Measurements from ENCODE around the gene KRTAP27-1. TPM values are rescaled to one million over a fixed set of nuclear protein-coding genes. Genes with fewer than 3 reads are reported as not detected.

The KRTAP27-1 gene, protein sequence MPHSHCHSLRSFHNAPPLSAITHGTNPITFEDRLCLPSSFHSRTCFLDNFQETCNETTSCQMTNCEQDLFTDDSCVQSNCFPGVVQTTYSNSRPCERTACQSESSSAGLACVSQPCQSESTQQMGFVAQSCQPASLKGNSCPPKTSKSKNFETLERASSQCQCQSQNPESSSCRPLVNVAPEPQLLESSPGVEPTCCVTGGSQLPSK
- total RNA-seq (not detected), polyA plus RNA-seq (0.07 TPM)
- long read RNA-seq, donor 1 = 0 reads
- long read RNA-seq, donor 2, partial matches to known transcripts = 0 of 1 reads
- long read RNA-seq, donor 2, other reads (novel, unspliced or antisense) = 0 of 1 reads
- long read RNA-seq, donor 3 = 0 reads
- long read RNA-seq, donor 4 = 0 reads
- long read RNA-seq, donor 5 = 0 reads
- long read RNA-seq, donor 6 = 0 reads
- long read RNA-seq, donor 7, partial matches to known transcripts = 0 of 1 reads
- long read RNA-seq, donor 7, other reads (novel, unspliced or antisense) = 0 of 1 reads
- long read RNA-seq, donor 8 = 0 reads
- long read RNA-seq, donor 9 = 0 reads
- long read RNA-seq, donor 10 = 0 reads

DNA sequence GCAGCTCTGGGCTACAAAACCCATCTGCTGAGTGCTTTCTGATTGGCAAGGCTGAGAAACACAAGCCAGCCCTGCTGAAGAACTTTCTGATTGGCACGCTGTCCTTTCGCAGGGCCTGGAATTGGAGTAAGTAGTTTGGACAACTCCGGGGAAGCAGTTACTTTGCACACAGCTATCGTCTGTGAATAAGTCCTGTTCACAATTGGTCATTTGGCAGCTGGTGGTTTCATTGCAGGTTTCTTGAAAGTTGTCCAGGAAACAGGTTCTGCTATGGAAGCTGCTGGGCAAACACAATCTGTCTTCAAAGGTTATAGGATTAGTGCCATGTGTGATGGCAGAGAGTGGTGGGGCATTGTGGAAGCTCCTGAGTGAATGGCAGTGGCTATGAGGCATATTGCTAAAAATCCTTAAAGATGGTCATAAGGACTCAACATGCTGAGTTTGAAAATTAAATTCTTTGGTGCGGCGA lies at the start of gene KRTAP27-1:
TSS of gene KRTAP27-1 (minus strand) at position 419 of the 469 bp plus-strand sequence. CDS start at position 393, 26 bp downstream.
- Histone ChIP-seq H3K4me1 (ENCODE audit: control insufficient read depth in 2 of 2, insufficient read depth in 2 of 2, low read length in 2 of 2) (no peaks in the 10 kb centered on the region), H3K36me3 (ENCODE audit: control insufficient read depth in 2 of 2, insufficient read depth in 2 of 2, low read length in 1 of 2) (no peaks in the 10 kb centered on the region), H3K4me3 (ENCODE audit: low read length in 2 of 2) (no peak within 1 kb of the TSS), H3K27me3 (ENCODE audit: control insufficient read depth in 2 of 2, insufficient read depth in 1 of 2, low read length in 1 of 2) (no peaks in the 10 kb centered on the region), H3K9me3 (ENCODE audit: control insufficient read depth in 2 of 2, insufficient read depth in 1 of 2, low read length in 1 of 2) (no peaks in the 10 kb centered on the region), H3K27ac (ENCODE audit: low read depth in 1 of 2, low read length in 1 of 2) (no peak within 1 kb of the TSS)
- no peak for DNase-seq (ENCODE audit: low read depth in 6 of 9, low spot score in 9 of 9)
- 97% methylated on average over 6 of the region's 6 CpGs for WGBS

DNA sequence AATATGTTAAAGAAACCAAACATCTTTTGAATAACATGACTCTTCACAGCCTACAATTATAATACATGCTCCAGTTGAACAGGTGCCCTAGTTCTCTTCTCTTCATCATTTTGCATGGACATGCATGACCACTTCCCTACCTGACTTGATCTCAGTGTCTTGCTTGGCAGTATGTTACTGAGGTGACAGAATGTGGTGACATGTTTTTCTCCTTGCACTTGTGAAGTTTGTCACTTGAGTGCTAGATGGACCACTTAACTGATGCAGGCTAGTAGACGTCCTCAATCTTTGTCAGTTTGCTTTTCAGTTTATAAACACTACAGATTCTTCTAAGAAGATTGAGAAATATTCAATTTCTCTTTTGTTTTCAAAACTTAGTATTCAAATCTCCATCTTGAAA lies 44.7 kb upstream of the KRTAP27-1 start:
- WGBS = 50% methylated on average over 1 of the region's 1 CpG
- DNase-seq (ENCODE audit: low read depth in 6 of 9, low spot score in 9 of 9) = no peak
- H3K27me3 ChIP-seq (ENCODE audit: control insufficient read depth in 2 of 2, insufficient read depth in 1 of 2, low read length in 1 of 2) = no peaks in the 10 kb centered on the region
- no peaks in the 10 kb centered on the region for H3K36me3 ChIP-seq (ENCODE audit: control insufficient read depth in 2 of 2, insufficient read depth in 2 of 2, low read length in 1 of 2)
- H3K27ac ChIP-seq (ENCODE audit: low read depth in 1 of 2, low read length in 1 of 2) = no peak overlapping the region
- H3K4me3 ChIP-seq (ENCODE audit: low read length in 2 of 2) = no peak overlapping the region
- H3K9me3 ChIP-seq (ENCODE audit: control insufficient read depth in 2 of 2, insufficient read depth in 1 of 2, low read length in 1 of 2) = no peaks in the 10 kb centered on the region
- H3K4me1 ChIP-seq (ENCODE audit: control insufficient read depth in 2 of 2, insufficient read depth in 2 of 2, low read length in 2 of 2) = no peaks in the 10 kb centered on the region

- Histone ChIP-seq H3K27ac (ENCODE audit: low read depth in 1 of 2, low read length in 1 of 2) (no peak within 1 kb of the TSS), H3K4me3 (ENCODE audit: low read length in 2 of 2) (no peak within 1 kb of the TSS), H3K9me3 (ENCODE audit: control insufficient read depth in 2 of 2, insufficient read depth in 1 of 2, low read length in 1 of 2) (peaks cover 0 to 3% of the 10 kb centered on the region in 2 donors), H3K27me3 (ENCODE audit: control insufficient read depth in 2 of 2, insufficient read depth in 1 of 2, low read length in 1 of 2) (no peaks in the 10 kb centered on the region), H3K4me1 (ENCODE audit: control insufficient read depth in 2 of 2, insufficient read depth in 2 of 2, low read length in 2 of 2) (no peaks in the 10 kb centered on the region), H3K36me3 (ENCODE audit: control insufficient read depth in 2 of 2, insufficient read depth in 2 of 2, low read length in 1 of 2) (no peaks in the 10 kb centered on the region)
- no peak for DNase-seq (ENCODE audit: low read depth in 6 of 9, low spot score in 9 of 9)
- 92% methylated on average over 5 of the region's 5 CpGs for whole genome bisulfite sequencing
Observed at GRCh38 chr21:30372139-30372770, 34.8 kb upstream of the KRTAP27-1 start, which contains the start of gene KRTAP13-2. Gene KRTAP13-2, minus strand, starts transcription at chr21:30372271. Its CDS starts 58 bp downstream, at chr21:30372213.

- Histone ChIP-seq H3K27ac (ENCODE audit: low read depth in 1 of 2, low read length in 1 of 2) (no peak overlapping the region), H3K27me3 (ENCODE audit: control insufficient read depth in 2 of 2, insufficient read depth in 1 of 2, low read length in 1 of 2) (no peaks in the 10 kb centered on the region), H3K4me3 (ENCODE audit: low read length in 2 of 2) (no peak overlapping the region), H3K4me1 (ENCODE audit: control insufficient read depth in 2 of 2, insufficient read depth in 2 of 2, low read length in 2 of 2) (no peaks in the 10 kb centered on the region), H3K9me3 (ENCODE audit: control insufficient read depth in 2 of 2, insufficient read depth in 1 of 2, low read length in 1 of 2) (no peaks in the 10 kb centered on the region), H3K36me3 (ENCODE audit: control insufficient read depth in 2 of 2, insufficient read depth in 2 of 2, low read length in 1 of 2) (no peaks in the 10 kb centered on the region)
- no peak for DNase-seq (ENCODE audit: low read depth in 6 of 9, low spot score in 9 of 9)
- 86% methylated on average over 3 of the region's 3 CpGs for WGBS
Observed at GRCh38 chr21:30355906-30356305, 18.4 kb upstream of the KRTAP27-1 start.

DNA sequence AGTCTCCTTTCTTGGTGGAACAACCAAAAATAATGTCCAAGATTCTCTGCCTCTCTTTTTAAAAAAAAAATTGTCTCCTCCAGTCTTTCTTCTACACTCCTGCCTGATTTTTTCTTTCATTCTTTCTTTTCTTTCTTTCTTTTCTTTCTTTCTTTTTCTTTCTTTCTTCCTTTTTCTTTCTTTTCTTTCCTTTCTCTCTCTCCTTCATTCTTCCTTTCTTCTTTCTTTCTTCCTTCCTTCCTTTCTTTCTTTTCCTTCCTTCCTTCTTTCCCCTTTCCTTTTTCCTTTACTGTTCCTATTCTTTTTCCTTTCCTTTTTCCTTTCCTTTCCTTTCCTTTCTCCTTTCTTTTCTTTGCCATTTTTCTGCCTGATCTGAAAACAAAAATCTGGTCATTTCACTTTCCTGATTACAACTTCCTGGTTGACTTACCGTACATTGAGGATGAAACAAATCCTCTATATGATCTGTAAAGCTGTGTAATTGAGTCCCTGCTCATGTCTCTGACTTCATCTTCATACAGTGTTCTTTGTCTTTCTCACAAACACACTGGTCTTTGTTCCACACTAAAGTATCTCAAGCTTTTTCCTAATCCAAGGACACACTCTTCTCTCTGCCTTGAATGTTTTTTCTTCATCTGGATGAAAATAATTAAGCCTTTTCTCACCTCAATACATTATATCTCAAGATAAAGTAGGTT lies 17.0 kb upstream of the KRTAP27-1 start:
- H3K27ac ChIP-seq (ENCODE audit: low read depth in 1 of 2, low read length in 1 of 2) = no peak overlapping the region
- no peaks in the 10 kb centered on the region for H3K4me1 ChIP-seq (ENCODE audit: control insufficient read depth in 2 of 2, insufficient read depth in 2 of 2, low read length in 2 of 2)
- H3K27me3 ChIP-seq (ENCODE audit: control insufficient read depth in 2 of 2, insufficient read depth in 1 of 2, low read length in 1 of 2) = no peaks in the 10 kb centered on the region
- no peaks in the 10 kb centered on the region for H3K36me3 ChIP-seq (ENCODE audit: control insufficient read depth in 2 of 2, insufficient read depth in 2 of 2, low read length in 1 of 2)
- 88% methylated on average over 1 of the region's 1 CpG for WGBS
- H3K9me3 ChIP-seq (ENCODE audit: control insufficient read depth in 2 of 2, insufficient read depth in 1 of 2, low read length in 1 of 2) = no peaks in the 10 kb centered on the region
- DNase-seq (ENCODE audit: low read depth in 6 of 9, low spot score in 9 of 9) = no peak
- H3K4me3 ChIP-seq (ENCODE audit: low read length in 2 of 2) = no peak overlapping the region

GRCh38 chr21:30351534-30351933 lies 14.0 kb upstream of the KRTAP27-1 start:
- no peak overlapping the region for H3K27ac ChIP-seq (ENCODE audit: low read depth in 1 of 2, low read length in 1 of 2)
- no peaks in the 10 kb centered on the region for H3K27me3 ChIP-seq (ENCODE audit: control insufficient read depth in 2 of 2, insufficient read depth in 1 of 2, low read length in 1 of 2)
- no peak for DNase-seq (ENCODE audit: low read depth in 6 of 9, low spot score in 9 of 9)
- H3K4me3 ChIP-seq (ENCODE audit: low read length in 2 of 2) = no peak overlapping the region
- 98% methylated on average over 1 of the region's 1 CpG for WGBS
- no peaks in the 10 kb centered on the region for H3K4me1 ChIP-seq (ENCODE audit: control insufficient read depth in 2 of 2, insufficient read depth in 2 of 2, low read length in 2 of 2)
- H3K36me3 ChIP-seq (ENCODE audit: control insufficient read depth in 2 of 2, insufficient read depth in 2 of 2, low read length in 1 of 2) = no peaks in the 10 kb centered on the region
- no peaks in the 10 kb centered on the region for H3K9me3 ChIP-seq (ENCODE audit: control insufficient read depth in 2 of 2, insufficient read depth in 1 of 2, low read length in 1 of 2)

DNA sequence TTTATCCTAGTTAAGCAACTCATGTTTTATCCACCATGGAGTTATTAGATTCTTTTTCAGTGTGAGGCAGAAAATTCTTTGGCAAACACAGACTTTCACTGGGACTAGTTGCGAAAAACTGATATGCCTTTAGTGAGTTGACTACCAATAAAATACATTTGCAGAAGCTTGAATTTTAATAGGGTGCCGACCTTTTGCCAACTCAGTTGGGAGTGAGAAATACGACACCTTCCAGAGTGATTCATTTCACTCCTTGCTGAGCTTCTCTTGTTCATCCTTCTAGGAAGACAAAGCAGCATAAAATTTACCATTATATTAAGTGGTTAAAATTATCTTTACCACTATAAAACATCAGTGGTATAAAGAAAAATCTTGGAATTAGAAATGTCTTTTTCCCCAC lies 12.1 kb upstream of the KRTAP27-1 start:
- no peak overlapping the region for H3K4me3 ChIP-seq (ENCODE audit: low read length in 2 of 2)
- H3K27ac ChIP-seq (ENCODE audit: low read depth in 1 of 2, low read length in 1 of 2) = no peak overlapping the region
- 63% methylated on average over 3 of the region's 3 CpGs for WGBS
- H3K9me3 ChIP-seq (ENCODE audit: control insufficient read depth in 2 of 2, insufficient read depth in 1 of 2, low read length in 1 of 2) = no peaks in the 10 kb centered on the region
- H3K27me3 ChIP-seq (ENCODE audit: control insufficient read depth in 2 of 2, insufficient read depth in 1 of 2, low read length in 1 of 2) = no peaks in the 10 kb centered on the region
- H3K36me3 ChIP-seq (ENCODE audit: control insufficient read depth in 2 of 2, insufficient read depth in 2 of 2, low read length in 1 of 2) = no peaks in the 10 kb centered on the region
- H3K4me1 ChIP-seq (ENCODE audit: control insufficient read depth in 2 of 2, insufficient read depth in 2 of 2, low read length in 2 of 2) = no peaks in the 10 kb centered on the region
- DNase-seq (ENCODE audit: low read depth in 6 of 9, low spot score in 9 of 9) = no peak

DNA sequence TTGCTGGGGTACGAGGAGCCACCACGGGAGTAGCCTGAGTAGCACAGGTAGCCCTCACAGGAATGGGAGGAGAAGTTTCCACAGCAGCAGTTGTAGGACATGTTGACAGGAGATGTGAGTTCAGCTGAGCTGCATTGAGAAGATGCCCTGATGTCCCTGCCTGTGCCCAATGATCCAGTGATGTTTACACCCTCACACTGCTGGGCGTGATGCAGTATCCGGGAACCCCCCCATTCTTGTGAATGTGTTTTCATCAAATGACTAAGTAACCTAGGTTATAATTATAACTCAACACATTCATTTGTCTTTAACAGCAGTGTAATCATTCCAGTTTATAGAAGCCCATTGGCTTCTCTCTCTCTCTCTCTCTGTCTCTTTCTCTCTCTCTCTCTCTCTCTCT lies 11.0 kb upstream of the KRTAP27-1 start, which contains the start of gene KRTAP23-1:
TSS of gene KRTAP23-1 (minus strand) at position 101 of the 400 bp plus-strand sequence. CDS start at position 101, 0 bp downstream.
- Histone ChIP-seq H3K4me1 (ENCODE audit: control insufficient read depth in 2 of 2, insufficient read depth in 2 of 2, low read length in 2 of 2) (no peaks in the 10 kb centered on the region), H3K9me3 (ENCODE audit: control insufficient read depth in 2 of 2, insufficient read depth in 1 of 2, low read length in 1 of 2) (peaks cover 0 to 1% of the 10 kb centered on the region in 2 donors), H3K4me3 (ENCODE audit: low read length in 2 of 2) (no peak within 1 kb of the TSS), H3K36me3 (ENCODE audit: control insufficient read depth in 2 of 2, insufficient read depth in 2 of 2, low read length in 1 of 2) (no peaks in the 10 kb centered on the region), H3K27me3 (ENCODE audit: control insufficient read depth in 2 of 2, insufficient read depth in 1 of 2, low read length in 1 of 2) (no peaks in the 10 kb centered on the region), H3K27ac (ENCODE audit: low read depth in 1 of 2, low read length in 1 of 2) (no peak within 1 kb of the TSS)
- no peak for DNase-seq (ENCODE audit: low read depth in 6 of 9, low spot score in 9 of 9)
- 85% methylated on average over 4 of the region's 4 CpGs for WGBS

All from thymus (tissue), 14 donors.